Liver (tissue), 3 donors: Measurements from ENCODE around the gene EPB41L1.

ENCODE experiments used
- EGR1 ChIP-seq, 2 donors: IDR thresholded peaks; 2 replicates each; pipeline ENCODE4 v1.6.1; 2016 to 2018; ENCODE audit warnings: antibody characterized with exemption in 2 of 2, low read depth in 2 of 2
- FOXA1 ChIP-seq: IDR thresholded peaks from 2 replicates; pipeline ENCODE4 v1.6.1; 2016; ENCODE audit warnings: antibody characterized with exemption
- GABPA ChIP-seq, 2 donors: IDR thresholded peaks in 1 of 2; conservative IDR thresholded peaks in 1 of 2; 2 replicates each; pipeline ENCODE4 v1.6.1; 2016; ENCODE audit warnings: antibody characterized with exemption in 2 of 2, mild to moderate bottlenecking in 1 of 2, moderate library complexity in 1 of 2
- HNF4G ChIP-seq: IDR thresholded peaks from 2 replicates; pipeline ENCODE4 v1.6.1; 2016; ENCODE audit warnings: antibody characterized with exemption
- RAD21 ChIP-seq, 2 donors: IDR thresholded peaks; 2 replicates each; pipeline ENCODE4 v1.6.1; 2016; ENCODE audit warnings: antibody characterized with exemption in 2 of 2, mild to moderate bottlenecking in 2 of 2
- REST ChIP-seq: IDR thresholded peaks from 2 replicates; pipeline ENCODE4 v1.6.1; 2016; ENCODE audit warnings: antibody characterized with exemption, mild to moderate bottlenecking
- SP1 ChIP-seq: IDR thresholded peaks from 2 replicates; pipeline ENCODE4 v1.6.1; 2018; ENCODE audit warnings: antibody characterized with exemption, mild to moderate bottlenecking
- TAF1 ChIP-seq: conservative IDR thresholded peaks from 2 replicates; pipeline ENCODE4 v1.6.1; 2016; ENCODE audit warnings: antibody characterized with exemption, mild to moderate bottlenecking
- YY1 ChIP-seq: IDR thresholded peaks from 2 replicates; pipeline ENCODE4 v1.6.1; 2016; ENCODE audit warnings: antibody characterized with exemption, mild to moderate bottlenecking
- ZBTB33 ChIP-seq: IDR thresholded peaks from 2 replicates; pipeline ENCODE4 v1.6.1; 2016; ENCODE audit warnings: antibody characterized with exemption
- TF ChIP-seq, protein P1 (sequence below): fragments of 150-350 bp; IDR thresholded peaks from 2 replicates; pipeline ENCODE4 v1.5.1; 2017; ENCODE audit warnings: improper control_type of control experiment, low read depth, low read length; ENCODE audit not compliant: missing input control
- TF ChIP-seq, protein P2 (sequence below): IDR thresholded peaks from 2 replicates; pipeline ENCODE4 v1.6.1; 2016; ENCODE audit warnings: antibody characterized with exemption
- donor health status: healthy.
- donor health status: healthy.

GRCh38 chr20:36159833-36160232 is 5.3 kb downstream of the EPB41L1 start:
- TF ChIP-seq, protein P1, sequence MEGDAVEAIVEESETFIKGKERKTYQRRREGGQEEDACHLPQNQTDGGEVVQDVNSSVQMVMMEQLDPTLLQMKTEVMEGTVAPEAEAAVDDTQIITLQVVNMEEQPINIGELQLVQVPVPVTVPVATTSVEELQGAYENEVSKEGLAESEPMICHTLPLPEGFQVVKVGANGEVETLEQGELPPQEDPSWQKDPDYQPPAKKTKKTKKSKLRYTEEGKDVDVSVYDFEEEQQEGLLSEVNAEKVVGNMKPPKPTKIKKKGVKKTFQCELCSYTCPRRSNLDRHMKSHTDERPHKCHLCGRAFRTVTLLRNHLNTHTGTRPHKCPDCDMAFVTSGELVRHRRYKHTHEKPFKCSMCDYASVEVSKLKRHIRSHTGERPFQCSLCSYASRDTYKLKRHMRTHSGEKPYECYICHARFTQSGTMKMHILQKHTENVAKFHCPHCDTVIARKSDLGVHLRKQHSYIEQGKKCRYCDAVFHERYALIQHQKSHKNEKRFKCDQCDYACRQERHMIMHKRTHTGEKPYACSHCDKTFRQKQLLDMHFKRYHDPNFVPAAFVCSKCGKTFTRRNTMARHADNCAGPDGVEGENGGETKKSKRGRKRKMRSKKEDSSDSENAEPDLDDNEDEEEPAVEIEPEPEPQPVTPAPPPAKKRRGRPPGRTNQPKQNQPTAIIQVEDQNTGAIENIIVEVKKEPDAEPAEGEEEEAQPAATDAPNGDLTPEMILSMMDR: no peak
- TF ChIP-seq YY1 (no peak), HNF4G (no peak), GABPA (IDR thresholded peaks at IDR 0.05 in 1 of 2, conservative IDR thresholded peaks at IDR 0.05 in 1 of 2) (no peak), RAD21 (IDR thresholded peaks at IDR 0.05) (no peak), TAF1 (no peak), REST (no peak), EGR1 (IDR thresholded peaks at IDR 0.05; ENCODE audit: low read depth in 2 of 2) (no peak), ZBTB33 (no peak), FOXA1 (no peak), SP1 (no peak)
- TF ChIP-seq, protein P2, sequence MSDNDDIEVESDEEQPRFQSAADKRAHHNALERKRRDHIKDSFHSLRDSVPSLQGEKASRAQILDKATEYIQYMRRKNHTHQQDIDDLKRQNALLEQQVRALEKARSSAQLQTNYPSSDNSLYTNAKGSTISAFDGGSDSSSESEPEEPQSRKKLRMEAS: no peak
